ENCODE measurements around the gene MGLL. TPM values are rescaled to one million over a fixed set of nuclear protein-coding genes. Genes with fewer than 3 reads are reported as not detected.

Gene MGLL
- total and polyA plus RNA-seq, 4 donors = 9.4 to 277 (median 74.2) TPM

DNA sequence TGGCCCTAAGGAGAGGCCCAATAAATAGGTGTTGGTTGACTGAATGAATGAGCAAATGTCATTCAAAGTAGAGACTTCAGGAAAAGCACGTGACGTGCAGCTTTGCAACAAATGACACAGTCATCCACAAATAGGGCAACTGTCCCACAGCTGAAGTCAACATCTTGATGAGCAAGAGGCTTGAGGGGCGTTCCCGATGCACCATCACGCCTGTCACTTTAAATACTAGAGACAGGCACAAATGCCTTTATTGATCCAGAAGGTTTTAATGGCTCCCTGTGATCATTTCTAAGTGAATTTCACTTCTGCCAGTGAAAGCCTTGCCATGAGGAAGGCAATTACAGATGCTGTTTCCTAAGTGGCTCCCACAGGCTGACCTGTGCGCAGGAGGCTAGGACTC, 105.9 kb downstream of the MGLL start:
- 97% methylated on average over 6 of the region's 6 CpGs for WGBS
- H3K4me3 ChIP-seq (ENCODE audit: low read depth in 1 of 3, low read length in 3 of 3) = no peak overlapping the region
- no peak overlapping the region for H3K9ac ChIP-seq (ENCODE audit: low read depth in 1 of 2, low read length in 2 of 2)
- no peaks in the 10 kb centered on the region for H3K4me1 ChIP-seq (ENCODE audit: control insufficient read depth in 4 of 4, insufficient read depth in 4 of 4, low read length in 3 of 4)
- no peaks in the 10 kb centered on the region for H3K27me3 ChIP-seq (ENCODE audit: control insufficient read depth in 4 of 4, insufficient read depth in 4 of 4, low read length in 3 of 4)
- H3K36me3 ChIP-seq (ENCODE audit: control insufficient read depth in 4 of 4, insufficient read depth in 3 of 4, low read depth in 1 of 4, low read length in 3 of 4) = peaks cover 3 to 61% (median 17%) of the 10 kb centered on the region in 4 donors
- no peak for TF ChIP-seq RAD21 (IDR thresholded peaks at IDR 0.05)
- TF ChIP-seq JUND (IDR thresholded peaks at IDR 0.05) = no peak
- TF ChIP-seq SP1 (IDR thresholded peaks at IDR 0.05) = no peak
- TF ChIP-seq RXRA (IDR thresholded peaks at IDR 0.05) = no peak
- no peak for TF ChIP-seq FOXA1 (IDR thresholded peaks at IDR 0.05)
- TF ChIP-seq, protein P1, sequence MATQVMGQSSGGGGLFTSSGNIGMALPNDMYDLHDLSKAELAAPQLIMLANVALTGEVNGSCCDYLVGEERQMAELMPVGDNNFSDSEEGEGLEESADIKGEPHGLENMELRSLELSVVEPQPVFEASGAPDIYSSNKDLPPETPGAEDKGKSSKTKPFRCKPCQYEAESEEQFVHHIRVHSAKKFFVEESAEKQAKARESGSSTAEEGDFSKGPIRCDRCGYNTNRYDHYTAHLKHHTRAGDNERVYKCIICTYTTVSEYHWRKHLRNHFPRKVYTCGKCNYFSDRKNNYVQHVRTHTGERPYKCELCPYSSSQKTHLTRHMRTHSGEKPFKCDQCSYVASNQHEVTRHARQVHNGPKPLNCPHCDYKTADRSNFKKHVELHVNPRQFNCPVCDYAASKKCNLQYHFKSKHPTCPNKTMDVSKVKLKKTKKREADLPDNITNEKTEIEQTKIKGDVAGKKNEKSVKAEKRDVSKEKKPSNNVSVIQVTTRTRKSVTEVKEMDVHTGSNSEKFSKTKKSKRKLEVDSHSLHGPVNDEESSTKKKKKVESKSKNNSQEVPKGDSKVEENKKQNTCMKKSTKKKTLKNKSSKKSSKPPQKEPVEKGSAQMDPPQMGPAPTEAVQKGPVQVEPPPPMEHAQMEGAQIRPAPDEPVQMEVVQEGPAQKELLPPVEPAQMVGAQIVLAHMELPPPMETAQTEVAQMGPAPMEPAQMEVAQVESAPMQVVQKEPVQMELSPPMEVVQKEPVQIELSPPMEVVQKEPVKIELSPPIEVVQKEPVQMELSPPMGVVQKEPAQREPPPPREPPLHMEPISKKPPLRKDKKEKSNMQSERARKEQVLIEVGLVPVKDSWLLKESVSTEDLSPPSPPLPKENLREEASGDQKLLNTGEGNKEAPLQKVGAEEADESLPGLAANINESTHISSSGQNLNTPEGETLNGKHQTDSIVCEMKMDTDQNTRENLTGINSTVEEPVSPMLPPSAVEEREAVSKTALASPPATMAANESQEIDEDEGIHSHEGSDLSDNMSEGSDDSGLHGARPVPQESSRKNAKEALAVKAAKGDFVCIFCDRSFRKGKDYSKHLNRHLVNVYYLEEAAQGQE (IDR thresholded peaks at IDR 0.05) = no peak
- TF ChIP-seq NR2F2 (IDR thresholded peaks at IDR 0.05) = no peak
- TF ChIP-seq YY1 (IDR thresholded peaks at IDR 0.05) = no peak
- no peak for TF ChIP-seq HNF4G (IDR thresholded peaks at IDR 0.05)
- no peak for TF ChIP-seq MAX (IDR thresholded peaks at IDR 0.05)
- TF ChIP-seq, protein P2, sequence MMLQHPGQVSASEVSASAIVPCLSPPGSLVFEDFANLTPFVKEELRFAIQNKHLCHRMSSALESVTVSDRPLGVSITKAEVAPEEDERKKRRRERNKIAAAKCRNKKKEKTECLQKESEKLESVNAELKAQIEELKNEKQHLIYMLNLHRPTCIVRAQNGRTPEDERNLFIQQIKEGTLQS (IDR thresholded peaks at IDR 0.05) = no peak
- TF ChIP-seq GABPA (IDR thresholded peaks at IDR 0.05 in 1 of 2, conservative IDR thresholded peaks at IDR 0.05 in 1 of 2) = no peak
- TF ChIP-seq, protein P3, sequence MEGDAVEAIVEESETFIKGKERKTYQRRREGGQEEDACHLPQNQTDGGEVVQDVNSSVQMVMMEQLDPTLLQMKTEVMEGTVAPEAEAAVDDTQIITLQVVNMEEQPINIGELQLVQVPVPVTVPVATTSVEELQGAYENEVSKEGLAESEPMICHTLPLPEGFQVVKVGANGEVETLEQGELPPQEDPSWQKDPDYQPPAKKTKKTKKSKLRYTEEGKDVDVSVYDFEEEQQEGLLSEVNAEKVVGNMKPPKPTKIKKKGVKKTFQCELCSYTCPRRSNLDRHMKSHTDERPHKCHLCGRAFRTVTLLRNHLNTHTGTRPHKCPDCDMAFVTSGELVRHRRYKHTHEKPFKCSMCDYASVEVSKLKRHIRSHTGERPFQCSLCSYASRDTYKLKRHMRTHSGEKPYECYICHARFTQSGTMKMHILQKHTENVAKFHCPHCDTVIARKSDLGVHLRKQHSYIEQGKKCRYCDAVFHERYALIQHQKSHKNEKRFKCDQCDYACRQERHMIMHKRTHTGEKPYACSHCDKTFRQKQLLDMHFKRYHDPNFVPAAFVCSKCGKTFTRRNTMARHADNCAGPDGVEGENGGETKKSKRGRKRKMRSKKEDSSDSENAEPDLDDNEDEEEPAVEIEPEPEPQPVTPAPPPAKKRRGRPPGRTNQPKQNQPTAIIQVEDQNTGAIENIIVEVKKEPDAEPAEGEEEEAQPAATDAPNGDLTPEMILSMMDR (IDR thresholded peaks at IDR 0.05; ENCODE audit: low read depth, low read length, missing input control) = no peak
- TF ChIP-seq FOXA2 (IDR thresholded peaks at IDR 0.05) = no peak
- no peak for TF ChIP-seq EGR1 (IDR thresholded peaks at IDR 0.05; ENCODE audit: low read depth in 2 of 2)
- DNase-seq (ENCODE audit: low spot score) = no peak
- no peak overlapping the region for H3K27ac ChIP-seq (ENCODE audit: low read depth in 1 of 2, low read length in 2 of 2)
- H3K9me3 ChIP-seq (ENCODE audit: control insufficient read depth in 4 of 4, low read length in 3 of 4) = no peaks in the 10 kb centered on the region

DNA sequence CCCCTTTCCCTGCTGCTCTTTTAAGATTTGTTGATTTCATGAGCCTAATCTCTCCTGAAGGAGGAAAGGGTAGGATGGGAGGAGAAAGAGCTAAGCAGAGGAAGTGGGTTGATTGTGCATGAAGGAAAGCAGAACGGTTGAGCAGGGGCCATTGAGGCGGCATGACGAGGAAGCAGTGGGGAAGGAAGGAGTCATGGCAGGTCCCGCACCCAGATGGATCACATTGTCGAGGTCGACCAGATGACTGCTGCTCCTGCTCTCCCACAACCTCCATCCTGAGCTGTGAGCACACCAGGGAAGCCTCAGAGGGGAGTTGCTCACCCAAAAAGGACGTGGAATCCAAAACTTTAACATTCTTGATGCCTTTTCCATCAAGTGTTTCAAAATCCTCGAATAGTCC, 106.8 kb downstream of the MGLL start:
- no peaks in the 10 kb centered on the region for H3K27me3 ChIP-seq (ENCODE audit: control insufficient read depth in 4 of 4, insufficient read depth in 4 of 4, low read length in 3 of 4)
- no peak overlapping the region for H3K9ac ChIP-seq (ENCODE audit: low read depth in 1 of 2, low read length in 2 of 2)
- no peaks in the 10 kb centered on the region for H3K9me3 ChIP-seq (ENCODE audit: control insufficient read depth in 4 of 4, low read length in 3 of 4)
- H3K4me1 ChIP-seq (ENCODE audit: control insufficient read depth in 4 of 4, insufficient read depth in 4 of 4, low read length in 3 of 4) = no peaks in the 10 kb centered on the region
- H3K4me3 ChIP-seq (ENCODE audit: low read depth in 1 of 3, low read length in 3 of 3) = no peak overlapping the region
- peaks cover 3 to 53% (median 17%) of the 10 kb centered on the region in 4 donors for H3K36me3 ChIP-seq (ENCODE audit: control insufficient read depth in 4 of 4, insufficient read depth in 3 of 4, low read depth in 1 of 4, low read length in 3 of 4)
- no peak overlapping the region for H3K27ac ChIP-seq (ENCODE audit: low read depth in 1 of 2, low read length in 2 of 2)
- WGBS = 65% methylated on average over 8 of the region's 8 CpGs
- no peak for DNase-seq (ENCODE audit: low spot score)
- TF ChIP-seq HNF4G (IDR thresholded peaks at IDR 0.05) (no peak), TAF1 (conservative IDR thresholded peaks at IDR 0.05) (no peak), FOXA1 (IDR thresholded peaks at IDR 0.05) (no peak), MAX (IDR thresholded peaks at IDR 0.05) (no peak), FOXA2 (IDR thresholded peaks at IDR 0.05) (no peak), EGR1 (IDR thresholded peaks at IDR 0.05; ENCODE audit: low read depth in 2 of 2) (no peak), NR2F2 (IDR thresholded peaks at IDR 0.05) (no peak), RAD21 (IDR thresholded peaks at IDR 0.05) (no peak), JUND (IDR thresholded peaks at IDR 0.05) (no peak), HNF4A (conservative IDR thresholded peaks at IDR 0.05) (no peak), YY1 (IDR thresholded peaks at IDR 0.05) (no peak)
- TF ChIP-seq, protein P3 (IDR thresholded peaks at IDR 0.05; ENCODE audit: low read depth, low read length, missing input control) = no peak
- TF ChIP-seq, protein P2 (IDR thresholded peaks at IDR 0.05) = no peak
